Adrenal gland (tissue), 5 donors: ENCODE results near the gene YAF2.

ENCODE experiments used
- CTCF ChIP-seq, 6 experiments: fragments of 450-650 bp in 4 of 6; fragments of 200-600 bp in 2 of 6; sonication (generic) in 1 of 6; IDR thresholded peaks; 1 replicate in 5 of 6; 2 replicates in 1 of 6; pipeline versions ENCODE4 v1.5.1 to v1.8.0; 2016 to 2021; ENCODE audit warnings: antibody characterized with exemption in 6 of 6, mild to moderate bottlenecking in 2 of 6, moderate library complexity in 1 of 6
- POLR2A ChIP-seq, 2 donors: fragments of 450-650 bp; IDR thresholded peaks; one replicate each; pipeline ENCODE4 v1.6.1; 2017; ENCODE audit warnings: antibody characterized with exemption in 2 of 2, mild to moderate bottlenecking in 2 of 2, moderate library complexity in 1 of 2
- donor health status: DM: no; HTN: no; CAD: no.

GRCh38 chr12:42270596-42270995, 32.5 kb upstream of the YAF2 start:
- TF ChIP-seq CTCF (IDR thresholded peaks at IDR 0.05) (no peak), POLR2A (IDR thresholded peaks at IDR 0.05) (no peak)
